GM12878 (cell line): ENCODE data around the gene MYO3B.

ENCODE experiments used
- EZH2 ChIP-seq: IDR thresholded peaks from 2 replicates; pipeline ENCODE4 v1.6.1; 2012; ENCODE audit warnings: low read depth, mild to moderate bottlenecking, control low read depth, inconsistent platforms, low read length, borderline replicate concordance; ENCODE audit not compliant: control insufficient read depth
- MAX ChIP-seq: IDR thresholded peaks from 2 replicates; pipeline ENCODE4 v1.6.1; 2012; ENCODE audit warnings: low read depth, low read length, improper control_type of control experiment
- NR2C2 ChIP-seq: IDR thresholded peaks from 2 replicates; pipeline ENCODE4 v1.6.1; 2011; ENCODE audit warnings: borderline replicate concordance, low read depth; ENCODE audit not compliant: control insufficient read depth, insufficient read length
- POLR2A ChIP-seq: IDR thresholded peaks from 2 replicates; pipeline ENCODE4 v1.6.1; 2011; ENCODE audit warnings: low read depth, mild to moderate bottlenecking, low read length
- RFX5 ChIP-seq: IDR thresholded peaks from 2 replicates; pipeline ENCODE4 v1.6.1; 2011; ENCODE audit warnings: low read depth, low read length, improper control_type of control experiment
- SMAD1 ChIP-seq: fragments of 450-650 bp; IDR thresholded peaks from 2 replicates; pipeline ENCODE4 v1.6.1; 2018; ENCODE audit warnings: mild to moderate bottlenecking, low read depth; ENCODE audit not compliant: partially characterized antibody
- ZZZ3 ChIP-seq: IDR thresholded peaks from 2 replicates; pipeline ENCODE4 v1.6.1; 2011; ENCODE audit warnings: low read depth; ENCODE audit not compliant: control insufficient read depth, insufficient read length
- TF ChIP-seq, protein P1 (sequence below), 3 experiments: IDR thresholded peaks in 2 of 3; conservative IDR thresholded peaks in 1 of 3; 2 replicates each; pipeline ENCODE4 v1.5.1; 2011; ENCODE audit warnings: low read depth in 3 of 3, low read length in 3 of 3, mild to moderate bottlenecking in 3 of 3, control low read depth in 2 of 3, moderate library complexity in 2 of 3, inconsistent platforms in 1 of 3, mixed read lengths in 1 of 3; ENCODE audit not compliant: control insufficient read depth in 2 of 3, insufficient read depth in 1 of 3; ENCODE audit errors: extremely low read depth in 1 of 3

GRCh38 chr2:170176212-170176611 is 1.7 kb upstream of the MYO3B start:
- no peak for TF ChIP-seq POLR2A
- TF ChIP-seq EZH2: no peak
- TF ChIP-seq NR2C2: no peak
- TF ChIP-seq ZZZ3: no peak
- TF ChIP-seq, protein P1, sequence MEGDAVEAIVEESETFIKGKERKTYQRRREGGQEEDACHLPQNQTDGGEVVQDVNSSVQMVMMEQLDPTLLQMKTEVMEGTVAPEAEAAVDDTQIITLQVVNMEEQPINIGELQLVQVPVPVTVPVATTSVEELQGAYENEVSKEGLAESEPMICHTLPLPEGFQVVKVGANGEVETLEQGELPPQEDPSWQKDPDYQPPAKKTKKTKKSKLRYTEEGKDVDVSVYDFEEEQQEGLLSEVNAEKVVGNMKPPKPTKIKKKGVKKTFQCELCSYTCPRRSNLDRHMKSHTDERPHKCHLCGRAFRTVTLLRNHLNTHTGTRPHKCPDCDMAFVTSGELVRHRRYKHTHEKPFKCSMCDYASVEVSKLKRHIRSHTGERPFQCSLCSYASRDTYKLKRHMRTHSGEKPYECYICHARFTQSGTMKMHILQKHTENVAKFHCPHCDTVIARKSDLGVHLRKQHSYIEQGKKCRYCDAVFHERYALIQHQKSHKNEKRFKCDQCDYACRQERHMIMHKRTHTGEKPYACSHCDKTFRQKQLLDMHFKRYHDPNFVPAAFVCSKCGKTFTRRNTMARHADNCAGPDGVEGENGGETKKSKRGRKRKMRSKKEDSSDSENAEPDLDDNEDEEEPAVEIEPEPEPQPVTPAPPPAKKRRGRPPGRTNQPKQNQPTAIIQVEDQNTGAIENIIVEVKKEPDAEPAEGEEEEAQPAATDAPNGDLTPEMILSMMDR (IDR thresholded peaks at IDR 0.05 in 2 of 3, conservative IDR thresholded peaks at IDR 0.05 in 1 of 3; ENCODE audit: control insufficient read depth in 2 of 3, extremely low read depth in 1 of 3, insufficient read depth in 1 of 3, low read depth in 3 of 3, low read length in 3 of 3): no peak
- TF ChIP-seq RFX5: no peak
- no peak for TF ChIP-seq SMAD1
- no peak for TF ChIP-seq MAX
